ENCODE measurements around the gene MPV17L2. TPM values are rescaled to one million over a fixed set of nuclear protein-coding genes. Genes with fewer than 3 reads are reported as not detected.
A peak's percentile ranks its signal among the peaks of the same experiment; 100 is the strongest.

Gene MPV17L2
- total RNA-seq = 10 to 100 TPM; 33.9 to 39.7 (median 35.7) TPM

DNA sequence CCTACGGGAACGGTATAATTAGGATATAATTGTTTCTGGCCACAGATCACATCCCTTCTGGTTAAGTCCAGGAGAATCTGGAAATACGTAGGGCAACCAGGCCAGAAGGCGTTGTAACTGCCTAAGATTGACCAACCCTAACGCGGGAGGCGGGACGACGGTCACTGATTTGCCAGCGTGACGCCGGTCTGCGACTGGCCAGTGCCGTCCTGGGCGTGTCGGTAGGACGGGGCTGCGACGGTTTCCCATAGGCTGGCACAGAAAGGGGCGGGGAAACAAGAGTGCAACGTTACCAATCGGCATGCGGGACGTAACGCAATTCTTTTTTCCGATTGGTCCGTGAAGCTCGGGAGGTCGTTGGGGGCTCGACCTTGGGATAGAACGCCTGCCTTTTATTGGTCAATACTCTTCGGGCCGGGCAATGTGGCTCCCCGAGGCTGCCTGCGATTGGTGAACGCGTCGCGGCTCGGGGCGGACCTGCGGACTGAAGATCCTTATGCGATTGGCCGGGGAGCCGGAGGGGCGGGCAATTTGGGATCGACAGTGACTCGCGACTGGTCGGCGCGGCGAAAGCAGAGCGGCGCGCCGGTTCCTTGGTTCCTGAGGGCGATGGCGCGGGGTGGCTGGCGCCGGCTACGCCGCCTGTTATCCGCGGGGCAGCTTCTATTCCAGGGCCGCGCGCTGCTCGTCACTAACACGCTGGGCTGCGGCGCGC, at the start of gene MPV17L2:
Gene MPV17L2, plus strand, starts transcription at position 546 of the 715 bp plus-strand sequence. Its CDS starts 64 bp downstream, at position 610.
- DNase-seq (peak; percentile 96), ATAC-seq (peak; percentile 93)
- Mint-ChIP-seq H3K9me3 (no peaks in the 10 kb centered on the region), H3K36me3 (ENCODE audit: insufficient read depth) (no peaks in the 10 kb centered on the region), H3K27me3 (ENCODE audit: low read depth) (no peaks in the 10 kb centered on the region), H3K4me3 (peak within 1 kb of the TSS; percentile 86), H3K4me1 (ENCODE audit: low read depth) (peaks cover 23% of the 10 kb centered on the region)

DNA sequence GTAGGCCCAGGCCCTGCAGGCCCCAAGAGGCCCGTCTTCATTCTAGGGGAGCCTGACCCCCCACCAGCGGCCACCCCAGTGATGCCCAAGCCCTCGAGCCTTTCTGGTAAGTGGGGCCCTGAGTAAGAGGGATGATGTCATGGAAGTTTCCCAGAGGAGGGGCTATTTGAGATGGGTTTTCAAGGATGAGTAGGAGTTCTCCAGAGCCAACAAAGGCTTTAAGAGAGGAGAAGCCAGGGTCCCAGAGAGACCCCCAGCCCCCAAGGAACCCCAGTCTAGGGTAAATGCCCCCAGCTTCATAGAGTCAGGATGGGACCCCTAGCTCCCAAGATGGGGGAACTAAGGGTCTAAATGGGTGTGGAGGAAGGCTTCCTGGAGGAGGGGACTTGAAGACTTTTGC, 49.1 kb upstream of the MPV17L2 start:
- Mint-ChIP-seq H3K4me1 (ENCODE audit: low read depth) (no peaks in the 10 kb centered on the region), H3K4me3 (no peak overlapping the region), H3K9me3 (no peaks in the 10 kb centered on the region), H3K36me3 (ENCODE audit: insufficient read depth) (peaks cover 24% of the 10 kb centered on the region), H3K27me3 (ENCODE audit: low read depth) (no peaks in the 10 kb centered on the region)
- no peak for DNase-seq
- no peak for ATAC-seq

DNA sequence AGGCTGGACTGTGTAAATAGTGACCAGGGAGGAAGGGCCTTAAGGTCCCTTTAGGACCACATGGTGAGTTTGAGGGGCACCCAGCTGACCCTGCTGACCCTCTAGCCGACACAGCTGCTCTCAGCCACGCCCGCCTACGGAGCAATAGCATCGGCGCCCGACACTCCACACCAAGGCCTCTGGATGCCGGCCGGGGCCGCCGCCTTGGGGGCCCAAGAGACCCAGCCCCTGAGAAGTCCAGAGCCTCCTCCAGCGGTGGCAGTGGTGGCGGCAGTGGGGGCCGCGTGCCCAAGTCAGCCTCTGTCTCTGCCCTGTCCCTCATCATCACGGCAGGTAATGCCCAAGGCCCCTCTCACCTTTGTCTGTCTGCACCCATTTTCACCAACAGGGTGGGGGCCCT, 48.7 kb upstream of the MPV17L2 start:
- ATAC-seq (no peak), DNase-seq (no peak)
- peaks cover 22% of the 10 kb centered on the region for H3K36me3 Mint-ChIP-seq (ENCODE audit: insufficient read depth)
- H3K9me3 Mint-ChIP-seq = no peaks in the 10 kb centered on the region
- H3K27me3 Mint-ChIP-seq (ENCODE audit: low read depth) = no peaks in the 10 kb centered on the region
- H3K4me1 Mint-ChIP-seq (ENCODE audit: low read depth) = no peaks in the 10 kb centered on the region
- H3K4me3 Mint-ChIP-seq = no peak overlapping the region

DNA sequence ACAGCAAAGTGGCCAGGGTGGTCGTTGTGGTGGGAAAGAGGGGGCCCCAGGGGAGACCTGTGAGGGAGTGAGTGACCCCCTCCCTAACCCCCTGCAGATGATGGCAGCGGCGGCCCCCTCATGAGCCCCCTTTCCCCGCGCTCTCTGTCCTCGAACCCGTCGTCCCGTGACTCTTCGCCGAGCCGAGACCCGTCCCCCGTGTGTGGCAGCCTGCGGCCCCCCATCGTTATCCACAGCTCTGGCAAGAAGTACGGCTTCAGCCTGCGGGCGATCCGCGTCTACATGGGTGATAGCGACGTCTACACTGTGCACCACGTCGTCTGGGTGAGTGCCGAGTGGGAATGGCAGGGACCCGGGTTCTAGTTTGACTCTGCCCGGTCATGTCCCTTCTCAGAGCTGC, 48.1 kb upstream of the MPV17L2 start:
- Mint-ChIP-seq H3K9me3 (no peaks in the 10 kb centered on the region), H3K4me3 (no peak overlapping the region), H3K36me3 (ENCODE audit: insufficient read depth) (peaks cover 22% of the 10 kb centered on the region), H3K4me1 (ENCODE audit: low read depth) (no peaks in the 10 kb centered on the region), H3K27me3 (ENCODE audit: low read depth) (no peaks in the 10 kb centered on the region)
- ATAC-seq = no peak
- DNase-seq = no peak

DNA sequence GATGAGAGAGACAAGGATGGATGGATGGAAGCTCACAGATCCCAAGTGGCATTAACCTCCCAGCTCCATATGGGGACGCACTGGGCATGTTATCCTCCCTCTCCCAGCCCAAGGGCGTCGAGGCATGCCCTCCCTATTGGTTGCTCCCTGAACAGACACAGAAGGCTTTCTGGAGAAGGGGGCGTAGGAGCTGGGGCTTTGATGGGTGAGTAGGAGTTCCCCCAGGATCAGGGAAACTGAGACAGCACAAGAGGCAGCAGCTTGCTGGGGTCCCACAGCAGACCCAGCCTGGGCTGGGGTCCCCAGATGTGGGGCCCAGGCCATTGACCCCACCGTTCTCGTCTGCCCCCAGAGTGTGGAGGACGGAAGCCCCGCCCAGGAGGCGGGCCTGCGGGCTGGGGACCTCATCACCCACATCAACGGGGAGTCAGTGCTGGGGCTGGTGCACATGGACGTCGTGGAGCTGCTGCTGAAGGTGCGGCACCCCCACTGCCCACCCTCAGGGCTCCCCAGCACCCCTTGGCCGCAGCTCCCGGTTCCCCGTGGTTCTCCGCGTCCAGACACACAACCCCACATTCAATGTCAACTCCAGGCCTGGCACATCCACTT, 47.5 kb upstream of the MPV17L2 start:
- Mint-ChIP-seq H3K27me3 (ENCODE audit: low read depth) (no peaks in the 10 kb centered on the region), H3K9me3 (no peaks in the 10 kb centered on the region), H3K4me1 (ENCODE audit: low read depth) (no peaks in the 10 kb centered on the region), H3K4me3 (no peak overlapping the region), H3K36me3 (ENCODE audit: insufficient read depth) (peaks cover 19% of the 10 kb centered on the region)
- ATAC-seq = no peak
- DNase-seq = no peak

DNA sequence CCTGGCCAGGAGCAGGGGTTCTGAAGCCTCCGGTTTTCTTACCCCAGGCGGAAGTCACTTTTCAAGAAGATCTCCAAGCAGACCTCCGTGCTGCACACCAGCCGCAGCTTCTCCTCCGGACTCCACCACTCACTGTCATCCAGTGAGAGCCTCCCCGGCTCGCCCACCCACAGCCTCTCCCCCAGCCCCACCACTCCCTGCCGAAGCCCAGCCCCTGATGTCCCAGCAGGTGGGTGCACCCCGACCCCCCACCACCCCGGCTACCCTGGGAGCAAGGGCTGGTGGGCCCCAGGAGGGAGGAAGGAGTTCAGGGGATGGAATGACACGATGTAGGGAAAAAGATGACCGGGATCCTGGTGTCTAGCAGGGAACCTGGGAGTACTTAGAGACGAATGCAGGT, 45.6 kb upstream of the MPV17L2 start:
- Mint-ChIP-seq H3K36me3 (ENCODE audit: insufficient read depth) (peaks cover 16% of the 10 kb centered on the region), H3K9me3 (no peaks in the 10 kb centered on the region), H3K27me3 (ENCODE audit: low read depth) (no peaks in the 10 kb centered on the region), H3K4me3 (no peak overlapping the region), H3K4me1 (ENCODE audit: low read depth) (peaks cover 10% of the 10 kb centered on the region)
- ATAC-seq (no peak), DNase-seq (no peak)

DNA sequence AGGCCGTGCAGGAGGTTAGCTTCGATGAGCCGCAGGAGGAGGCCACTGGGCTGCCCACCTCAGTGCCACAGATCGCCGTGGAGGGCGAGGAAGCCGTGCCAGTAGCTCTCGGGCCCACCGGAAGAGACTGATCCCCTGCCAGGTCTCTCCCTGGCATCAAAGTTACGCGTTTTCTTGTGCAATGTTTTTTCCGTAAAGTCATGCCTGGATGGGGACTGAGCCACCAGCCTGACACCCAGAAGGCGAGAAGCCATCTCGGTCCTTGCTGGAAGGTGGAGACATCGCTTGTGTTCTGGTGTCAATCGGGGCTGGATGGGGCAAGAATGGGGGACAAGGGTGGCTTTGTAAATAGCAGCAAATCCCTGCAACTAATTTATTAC, 43.4 kb upstream of the MPV17L2 start:
- peaks cover 16% of the 10 kb centered on the region for H3K36me3 Mint-ChIP-seq (ENCODE audit: insufficient read depth)
- no peak overlapping the region for H3K4me3 Mint-ChIP-seq
- peaks cover 19% of the 10 kb centered on the region for H3K4me1 Mint-ChIP-seq (ENCODE audit: low read depth)
- no peaks in the 10 kb centered on the region for H3K27me3 Mint-ChIP-seq (ENCODE audit: low read depth)
- DNase-seq (no peak), ATAC-seq (no peak)
- no peaks in the 10 kb centered on the region for H3K9me3 Mint-ChIP-seq

DNA sequence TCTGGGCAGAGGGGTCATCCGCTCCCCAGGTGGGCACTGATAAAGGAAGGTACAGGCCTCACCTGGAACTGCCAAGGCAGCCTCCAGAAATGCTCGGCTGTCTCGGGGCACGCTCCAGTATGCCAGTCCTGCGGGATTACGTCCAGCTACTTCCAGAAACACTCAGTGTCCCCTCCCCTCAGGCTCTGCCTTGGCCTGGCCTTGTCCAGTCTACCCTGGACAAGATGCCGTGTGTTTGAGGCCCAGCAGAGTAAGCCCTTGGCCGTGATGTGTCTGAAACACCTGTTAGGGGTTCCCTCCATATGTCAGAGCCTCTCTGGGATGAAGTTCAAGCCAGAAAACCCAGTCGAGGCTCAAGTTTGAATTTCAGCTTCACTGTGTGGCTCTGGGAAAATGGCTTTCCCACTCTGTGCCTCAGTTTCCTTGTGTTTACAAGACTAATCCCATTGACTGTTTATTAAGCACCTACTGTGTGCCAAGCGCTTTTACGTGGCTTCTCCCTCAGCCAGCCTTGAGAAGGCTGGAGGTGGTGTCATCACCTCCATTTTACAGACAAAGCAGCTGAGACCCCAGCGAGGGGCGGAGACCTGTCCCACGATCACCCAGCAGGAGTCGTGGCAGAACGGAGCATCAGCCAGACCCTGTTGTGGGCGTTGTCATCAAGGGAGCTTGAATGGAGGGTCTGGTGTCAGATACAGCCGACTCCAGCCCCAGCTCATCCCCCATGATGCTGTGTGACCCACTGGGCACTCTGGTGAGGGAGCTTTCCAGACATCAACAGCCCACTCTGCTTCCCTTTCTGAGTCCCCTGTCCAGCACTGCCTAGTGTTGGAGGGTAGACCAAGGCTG, 42.0 kb upstream of the MPV17L2 start:
- no peak for DNase-seq
- no peaks in the 10 kb centered on the region for H3K27me3 Mint-ChIP-seq (ENCODE audit: low read depth)
- H3K9me3 Mint-ChIP-seq = no peaks in the 10 kb centered on the region
- ATAC-seq = no peak
- peak overlapping the region; percentile 88 for H3K4me3 Mint-ChIP-seq
- peaks cover 20% of the 10 kb centered on the region for H3K4me1 Mint-ChIP-seq (ENCODE audit: low read depth)
- peaks cover 9% of the 10 kb centered on the region for H3K36me3 Mint-ChIP-seq (ENCODE audit: insufficient read depth)

DNA sequence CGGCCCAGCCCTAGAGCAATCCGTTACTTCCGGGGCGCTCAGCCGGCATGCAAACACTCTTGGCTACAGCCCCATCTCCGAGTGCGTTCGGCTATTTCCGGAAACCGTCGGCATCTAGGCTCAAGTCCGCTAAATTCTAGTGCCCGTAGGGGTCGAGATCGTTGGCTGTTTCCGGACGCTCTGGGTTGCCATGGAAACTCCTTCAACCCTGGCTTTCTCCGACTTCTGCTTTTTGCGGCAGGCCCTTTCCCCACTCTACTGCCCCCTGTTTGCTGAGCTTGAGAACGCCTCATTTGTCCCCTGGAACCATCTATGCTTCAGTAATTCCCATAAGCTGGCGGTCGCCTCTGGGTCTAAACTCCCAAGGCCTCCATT, 40.6 kb upstream of the MPV17L2 start:
- H3K4me1 Mint-ChIP-seq (ENCODE audit: low read depth) = peaks cover 24% of the 10 kb centered on the region
- peaks cover 3% of the 10 kb centered on the region for H3K36me3 Mint-ChIP-seq (ENCODE audit: insufficient read depth)
- peak overlapping the region; percentile 88 for H3K4me3 Mint-ChIP-seq
- DNase-seq (peak; percentile 95), ATAC-seq (peak; percentile 68 to 69)
- no peaks in the 10 kb centered on the region for H3K27me3 Mint-ChIP-seq (ENCODE audit: low read depth)
- no peaks in the 10 kb centered on the region for H3K9me3 Mint-ChIP-seq

DNA sequence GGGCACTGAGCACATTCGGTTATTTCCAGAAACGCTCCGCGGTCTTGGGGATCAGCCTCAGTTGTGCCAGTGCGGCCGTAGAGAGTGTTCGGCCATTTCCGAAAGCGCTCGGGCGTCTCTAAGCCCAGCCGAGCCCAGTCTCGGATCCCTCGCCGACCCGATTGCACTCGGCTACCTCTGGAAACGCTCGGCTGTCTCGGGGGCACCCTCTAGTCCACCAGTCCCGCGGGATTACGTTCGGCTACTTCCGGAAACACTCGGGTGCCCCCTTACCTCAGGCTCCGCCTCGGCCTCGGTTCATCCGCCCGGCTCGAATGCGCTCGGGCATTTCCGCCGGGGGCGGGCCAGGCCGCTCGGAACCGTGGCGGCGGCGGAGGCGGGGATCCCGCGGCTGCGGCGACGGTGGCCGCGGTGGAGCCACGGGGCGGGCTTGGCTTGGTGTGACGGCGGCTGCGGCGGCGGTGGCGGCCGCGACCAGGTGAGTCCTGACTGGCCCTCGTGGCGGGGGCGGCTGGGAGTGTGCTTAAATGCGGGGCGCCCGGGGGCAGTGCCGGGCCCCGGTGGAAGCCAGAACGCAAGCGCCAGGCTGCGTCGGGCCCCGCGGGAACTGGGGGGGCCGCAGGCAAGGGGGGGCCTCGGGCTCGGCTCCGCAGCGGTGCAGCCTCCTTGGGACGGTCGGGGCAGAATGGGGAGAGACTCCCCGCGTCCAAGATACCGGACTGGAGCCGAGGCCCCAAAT, 40.0 kb upstream of the MPV17L2 start, which contains the start of gene PIK3R2:
Gene PIK3R2, plus strand, starts transcription at position 347 of the 739 bp plus-strand sequence. CDS start 2,717 bp downstream, outside the sequence.
- ATAC-seq (peak; percentile 92), DNase-seq (peak; percentile 99)
- Mint-ChIP-seq H3K4me3 (peak within 1 kb of the TSS; percentile 88), H3K4me1 (ENCODE audit: low read depth) (peaks cover 24% of the 10 kb centered on the region), H3K9me3 (no peaks in the 10 kb centered on the region), H3K27me3 (ENCODE audit: low read depth) (no peaks in the 10 kb centered on the region), H3K36me3 (ENCODE audit: insufficient read depth) (no peaks in the 10 kb centered on the region)

DNA sequence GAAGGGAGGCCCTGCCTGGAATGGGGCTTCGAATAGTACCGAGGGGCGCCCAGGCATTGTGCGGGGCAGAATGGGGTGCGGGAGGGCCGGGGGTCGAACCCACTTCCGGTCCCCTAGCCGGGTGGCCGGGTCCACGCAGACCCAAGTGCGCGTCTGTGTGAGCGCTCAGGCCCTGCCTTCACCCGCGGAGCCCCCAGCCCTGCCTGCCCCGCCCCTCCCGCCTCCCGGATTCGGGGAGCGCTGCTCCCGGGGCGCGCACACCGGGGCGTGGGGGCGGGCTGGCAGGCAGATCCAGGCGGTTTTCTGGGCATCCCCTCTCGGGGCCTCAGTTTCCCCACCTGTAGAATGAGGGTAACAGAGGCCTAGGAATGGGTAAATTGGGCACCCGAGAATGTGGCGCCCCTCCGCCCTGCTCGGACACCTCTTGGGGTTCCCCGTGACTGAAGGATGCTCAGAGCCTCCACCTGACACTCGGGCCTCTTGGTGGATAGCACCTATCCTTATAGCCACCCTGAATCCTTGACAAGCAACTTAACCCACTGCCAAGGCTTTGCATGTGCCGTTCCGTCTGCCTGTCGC, 39.4 kb upstream of the MPV17L2 start:
- H3K27me3 Mint-ChIP-seq (ENCODE audit: low read depth) = no peaks in the 10 kb centered on the region
- DNase-seq = no peak
- ATAC-seq = no peak
- H3K9me3 Mint-ChIP-seq = no peaks in the 10 kb centered on the region
- H3K36me3 Mint-ChIP-seq (ENCODE audit: insufficient read depth) = no peaks in the 10 kb centered on the region
- peaks cover 24% of the 10 kb centered on the region for H3K4me1 Mint-ChIP-seq (ENCODE audit: low read depth)
- peak overlapping the region; percentile 88 for H3K4me3 Mint-ChIP-seq

DNA sequence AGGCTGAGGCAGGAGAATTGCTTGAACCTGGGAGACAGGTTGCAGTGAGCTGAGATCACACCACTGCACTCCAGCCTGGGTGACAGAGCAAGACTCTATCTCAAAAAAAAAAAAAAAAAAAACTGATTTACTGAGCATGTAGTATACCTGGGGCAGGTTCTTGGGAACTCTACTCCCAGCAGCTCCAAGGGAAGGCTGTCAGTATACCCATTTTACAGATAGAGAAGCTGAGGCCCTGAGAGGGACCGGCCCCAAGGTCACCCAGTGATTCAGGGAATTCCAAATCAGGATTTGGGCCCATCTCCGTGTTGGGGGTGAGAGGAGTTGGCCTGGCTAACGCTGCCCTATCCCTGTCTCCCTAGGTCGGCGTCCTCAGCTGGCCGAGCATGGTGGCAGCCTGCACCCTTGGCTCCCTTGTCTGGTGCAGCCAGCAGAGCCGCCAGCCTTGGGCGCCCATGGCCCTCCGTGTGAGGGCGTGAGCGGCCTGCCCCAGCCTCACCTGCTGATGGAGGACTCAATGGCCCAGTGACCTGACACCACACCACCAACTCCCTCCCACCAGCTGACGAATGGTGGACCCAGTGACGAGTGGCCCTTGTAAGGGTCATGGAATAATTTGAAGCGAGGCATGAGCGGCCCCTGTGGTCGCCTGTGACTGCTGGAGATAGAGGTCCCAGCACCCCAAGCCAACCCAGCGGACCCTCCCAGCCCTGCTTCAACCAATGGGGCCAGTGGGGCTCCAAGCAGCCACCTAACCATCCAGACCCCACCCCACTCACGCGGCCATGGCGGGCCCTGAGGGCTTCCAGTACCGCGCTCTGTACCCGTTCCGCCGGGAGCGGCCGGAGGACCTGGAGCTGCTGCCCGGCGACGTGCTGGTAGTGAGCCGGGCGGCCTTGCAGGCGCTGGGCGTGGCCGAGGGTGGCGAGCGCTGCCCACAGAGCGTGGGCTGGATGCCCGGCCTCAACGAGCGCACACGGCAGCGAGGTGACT, 37.6 kb upstream of the MPV17L2 start:
- Mint-ChIP-seq H3K9me3 (no peaks in the 10 kb centered on the region), H3K4me1 (ENCODE audit: low read depth) (peaks cover 26% of the 10 kb centered on the region), H3K36me3 (ENCODE audit: insufficient read depth) (peaks cover 1% of the 10 kb centered on the region), H3K27me3 (ENCODE audit: low read depth) (no peaks in the 10 kb centered on the region), H3K4me3 (no peak overlapping the region)
- no peak for ATAC-seq
- DNase-seq = no peak

DNA sequence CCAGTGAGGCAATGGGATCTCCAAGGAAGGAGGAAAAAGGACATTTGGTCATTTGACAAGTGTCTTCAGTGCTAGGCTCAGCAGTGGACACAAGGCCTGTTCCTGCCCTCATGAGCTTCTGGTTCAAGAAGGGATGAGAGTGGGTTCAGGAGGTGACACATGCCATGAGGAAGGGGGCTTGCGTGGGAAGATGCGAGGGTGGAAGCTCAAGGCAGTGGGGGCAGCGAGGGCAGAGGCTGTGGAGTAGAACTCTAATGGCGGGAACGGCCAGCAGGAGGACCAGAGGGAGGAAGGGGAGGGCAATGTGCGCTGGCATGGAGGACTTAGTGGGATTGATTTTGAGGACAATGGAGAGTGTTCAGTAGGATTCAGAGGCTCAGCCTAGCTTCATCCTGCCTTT, 36.8 kb upstream of the MPV17L2 start:
- Mint-ChIP-seq H3K27me3 (ENCODE audit: low read depth) (no peaks in the 10 kb centered on the region), H3K4me1 (ENCODE audit: low read depth) (peaks cover 28% of the 10 kb centered on the region), H3K36me3 (ENCODE audit: insufficient read depth) (peaks cover 3% of the 10 kb centered on the region), H3K9me3 (no peaks in the 10 kb centered on the region), H3K4me3 (no peak overlapping the region)
- DNase-seq = no peak
- no peak for ATAC-seq
